Esophagus squamous epithelium (tissue), 4 donors: ENCODE results near the gene LIG3.

ENCODE experiments used
- CTCF ChIP-seq, 6 experiments: fragments of 450-650 bp in 4 of 6; fragments of 200-600 bp in 2 of 6; sonication (generic) in 2 of 6; IDR thresholded peaks; one replicate each; pipeline ENCODE4 v1.5.1; 2016 to 2019; ENCODE audit warnings: antibody characterized with exemption in 6 of 6, mild to moderate bottlenecking in 4 of 6, moderate library complexity in 4 of 6
- POLR2A ChIP-seq, 4 donors: fragments of 450-650 bp; IDR thresholded peaks; one replicate each; pipeline ENCODE4 v1.6.1; 2017; ENCODE audit warnings: antibody characterized with exemption in 4 of 4, mild to moderate bottlenecking in 4 of 4, moderate library complexity in 3 of 4

- TF ChIP-seq POLR2A (IDR thresholded peaks at IDR 0.05) (no peak), CTCF (IDR thresholded peaks at IDR 0.05) (no peak)
Observed at GRCh38 chr17:35053204-35053603, 72.9 kb downstream of the LIG3 start.
